Measurements from ENCODE around the gene LRRC4.

- TF ChIP-seq CTCF (IDR thresholded peaks at IDR 0.05) (no peak), JUND (IDR thresholded peaks at IDR 0.05) (no peak), POLR2AphosphoS5 (IDR thresholded peaks at IDR 0.05; ENCODE audit: low read depth, low read length) (no peak), MAX (IDR thresholded peaks at IDR 0.05; ENCODE audit: low read depth) (no peak), CHD2 (IDR thresholded peaks at IDR 0.05; ENCODE audit: low read length, partially characterized antibody) (no peak), TEAD4 (IDR thresholded peaks at IDR 0.05; ENCODE audit: borderline replicate concordance, insufficient read depth) (no peak), YY1 (IDR thresholded peaks at IDR 0.05; ENCODE audit: low read depth) (no peak), RFX5 (IDR thresholded peaks at IDR 0.05; ENCODE audit: low read length) (no peak), RCOR1 (IDR thresholded peaks at IDR 0.05; ENCODE audit: low read length) (no peak)
Measured at GRCh38 chr7:127998671-127999070, 32.6 kb downstream of the LRRC4 start.
